NCI-H2107 treated with DMSO at 0.1 percent for 48 hours (cell line): ENCODE data around the gene PRSS12.

ENCODE experiments used
- DNase-seq: peaks from one replicate; lab custom pipeline; 2025; ENCODE audit not compliant: unreplicated experiment; lab: John Stamatoyannopoulos, UW

PRSS12 gene

DNA sequence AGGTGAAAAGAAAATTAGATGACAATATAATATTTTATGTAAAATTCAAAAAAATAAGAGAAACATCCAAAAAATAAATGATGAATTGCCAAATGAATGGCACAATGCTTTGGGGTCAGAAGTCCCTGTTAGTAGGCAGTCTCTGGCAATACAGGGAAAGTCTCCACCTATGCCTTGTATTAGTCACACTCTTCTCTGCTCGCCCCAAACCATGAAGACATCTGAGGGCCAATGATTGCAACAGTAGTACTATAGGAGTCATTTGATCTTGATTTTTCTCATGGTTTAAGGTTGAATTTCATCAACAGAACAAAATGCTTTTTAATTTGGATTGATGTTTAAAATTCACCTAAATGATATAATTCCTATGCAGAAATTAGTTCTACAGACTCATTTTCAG is 3.9 kb upstream of the PRSS12 start:
- no peak for DNase-seq

DNA sequence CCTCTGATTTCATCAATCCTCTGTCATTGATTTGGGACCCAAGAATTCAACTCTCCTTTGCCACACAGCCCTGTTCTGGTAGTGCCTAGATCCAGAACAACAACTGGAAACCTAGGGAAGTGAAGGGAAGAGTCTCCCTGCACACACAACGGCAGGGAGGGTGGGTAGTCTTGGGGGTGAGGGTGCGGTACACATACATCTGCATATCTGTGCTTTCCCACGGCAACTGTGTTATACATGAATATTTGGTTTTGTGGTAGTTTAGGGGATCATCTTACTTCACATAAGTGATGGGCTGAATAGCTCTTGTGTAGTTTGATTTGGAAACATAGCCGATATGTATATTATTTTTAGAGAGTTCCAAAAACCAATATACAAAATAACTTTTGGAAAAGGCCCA is 3.3 kb upstream of the PRSS12 start:
- DNase-seq: no peak

DNA sequence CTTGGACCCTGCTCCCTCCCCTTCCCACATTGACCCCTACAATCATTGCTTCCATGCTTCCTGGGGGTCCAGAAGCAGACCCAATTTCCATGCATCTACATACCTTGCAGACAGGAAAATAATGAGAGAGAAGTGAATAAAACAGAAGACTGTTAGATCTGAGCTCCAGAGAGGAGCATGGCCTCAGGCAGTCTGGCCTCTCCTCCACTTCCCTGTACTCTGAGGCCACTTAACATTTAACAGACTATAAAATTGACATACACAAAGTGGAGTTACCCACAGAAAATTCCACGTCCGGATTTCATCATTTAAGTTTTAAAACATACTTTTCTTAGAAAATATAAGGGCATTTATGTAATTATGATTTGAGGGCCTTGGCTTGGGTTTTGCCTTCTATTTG is 2.1 kb upstream of the PRSS12 start:
- no peak for DNase-seq

DNA sequence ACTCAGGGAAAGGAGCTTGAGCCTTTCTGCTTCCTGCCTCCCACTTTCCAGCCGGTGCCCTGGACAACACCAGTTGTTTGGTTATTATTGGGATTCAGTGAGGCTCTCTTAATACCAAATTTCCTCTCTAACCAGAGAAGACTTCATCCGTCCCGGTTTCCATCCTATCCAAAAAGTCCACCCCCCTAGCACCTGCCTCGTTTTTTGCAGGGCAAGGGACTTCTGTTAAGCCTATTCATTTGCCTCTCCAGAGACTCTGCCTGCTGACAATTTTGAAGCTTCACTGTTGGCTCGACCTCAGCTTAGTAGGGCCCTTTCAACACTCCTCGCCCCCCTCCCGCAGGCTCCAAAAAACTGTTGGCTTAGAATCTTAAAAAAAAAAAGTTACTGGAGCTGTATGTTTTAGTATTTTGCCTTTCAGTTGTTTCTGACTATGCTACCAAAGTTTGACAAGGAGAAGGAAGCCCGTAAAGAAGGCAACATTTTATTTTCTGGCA is 779 bp upstream of the PRSS12 start:
- no peak for DNase-seq

DNA sequence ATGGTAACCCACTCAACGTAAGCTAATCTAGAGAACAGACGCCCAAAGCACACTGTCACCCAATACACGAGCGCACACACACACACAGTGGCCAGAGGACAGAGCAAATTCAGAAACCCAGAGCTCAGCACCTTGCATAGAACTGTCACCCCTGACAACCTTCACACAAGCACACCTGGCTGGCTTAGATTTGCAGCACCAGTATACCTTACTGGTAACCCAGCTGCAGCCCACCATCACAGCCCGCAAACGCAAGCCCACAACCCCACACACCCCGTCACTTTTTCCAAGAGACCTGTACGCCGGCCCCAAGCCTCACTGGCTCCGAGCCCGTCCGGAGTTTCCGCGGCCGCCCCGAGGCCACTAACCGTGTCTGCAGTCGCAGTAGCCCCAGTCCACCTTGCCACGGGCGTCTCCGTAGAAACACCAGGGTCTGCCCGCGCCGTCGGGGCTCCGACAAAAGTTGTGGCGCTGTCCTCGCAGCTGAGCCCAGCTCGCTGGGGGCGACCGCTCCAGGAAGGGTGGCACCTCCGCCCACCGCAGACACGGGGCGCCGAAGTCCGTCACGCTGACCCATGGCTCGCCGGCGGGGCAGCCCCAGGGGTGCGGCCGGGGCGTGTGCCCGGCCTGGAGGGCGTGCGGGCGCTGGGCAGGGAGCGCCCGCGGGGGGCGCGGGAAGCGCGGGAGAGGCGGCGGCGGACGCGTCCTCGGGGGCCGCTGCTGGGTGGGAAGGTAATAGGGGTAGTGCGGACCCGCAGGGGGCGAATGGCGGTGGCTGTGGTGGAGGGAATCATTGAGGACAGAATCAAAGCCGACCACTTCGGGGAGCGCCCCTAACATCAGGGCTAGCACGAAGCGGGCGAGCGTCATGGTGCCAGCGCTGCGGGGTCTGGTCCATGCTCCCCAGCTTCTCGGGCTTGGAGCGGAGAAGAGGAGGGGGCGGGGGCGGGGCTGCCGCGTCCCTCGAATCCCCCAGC is 664 bp downstream of the PRSS12 start:
- no peak for DNase-seq

DNA sequence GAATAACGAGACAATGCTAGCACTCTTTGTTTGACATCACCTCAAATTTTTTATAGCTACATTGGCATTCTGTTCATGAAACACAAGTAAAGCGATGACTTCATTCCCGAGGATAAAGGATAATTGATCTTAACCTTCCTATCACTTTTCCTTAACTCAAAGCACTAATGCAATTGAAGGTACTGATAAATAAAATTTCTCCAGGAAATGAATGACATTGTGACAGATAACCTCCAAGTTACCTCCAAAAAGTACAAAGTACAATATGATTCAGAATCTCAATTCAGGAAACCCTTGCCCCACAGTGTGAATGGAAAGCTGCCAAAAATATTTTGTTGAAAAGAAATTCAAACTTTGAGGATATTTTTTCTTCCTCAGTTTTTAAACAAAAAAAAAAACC is 1.8 kb downstream of the PRSS12 start:
- no peak for DNase-seq

DNA sequence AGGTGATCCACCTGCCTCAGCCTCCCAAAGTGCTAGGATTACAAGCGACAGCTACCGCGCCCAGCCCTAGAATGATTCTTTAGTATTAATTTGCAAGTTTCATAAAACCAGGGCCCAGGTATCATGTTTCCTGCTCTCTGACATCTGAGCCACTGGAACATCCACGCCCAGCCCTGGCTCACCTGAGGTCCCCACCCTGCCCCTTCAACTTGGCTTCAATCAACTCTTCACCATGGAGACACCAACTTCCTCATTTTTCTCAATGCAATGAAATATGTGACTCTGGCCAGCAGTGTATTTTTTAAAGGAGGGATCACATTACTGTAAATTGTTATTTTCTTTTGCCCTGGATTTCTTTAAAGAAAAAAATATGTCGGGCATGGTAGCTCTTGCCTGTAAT is 3.9 kb downstream of the PRSS12 start:
- peak; percentile 10 for DNase-seq

DNA sequence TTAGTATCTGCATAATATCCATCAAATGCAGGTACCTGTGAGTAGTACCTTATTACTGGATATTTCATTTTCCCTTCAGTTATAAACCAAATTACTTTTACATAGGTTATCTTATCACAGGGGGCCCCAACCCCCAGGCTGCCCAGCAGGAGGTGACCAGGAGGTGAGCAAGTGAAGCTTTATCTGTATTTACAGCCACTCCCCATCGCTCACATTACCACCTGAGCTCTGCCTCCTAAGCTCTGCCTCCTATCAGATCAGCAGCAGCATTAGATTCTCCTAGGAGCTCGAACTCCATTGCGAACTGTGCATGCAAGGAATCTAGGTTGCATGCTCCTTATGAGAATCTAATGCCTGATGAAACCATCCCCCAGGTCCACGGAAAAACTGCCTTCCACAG is 6.3 kb downstream of the PRSS12 start:
- DNase-seq: no peak

DNA sequence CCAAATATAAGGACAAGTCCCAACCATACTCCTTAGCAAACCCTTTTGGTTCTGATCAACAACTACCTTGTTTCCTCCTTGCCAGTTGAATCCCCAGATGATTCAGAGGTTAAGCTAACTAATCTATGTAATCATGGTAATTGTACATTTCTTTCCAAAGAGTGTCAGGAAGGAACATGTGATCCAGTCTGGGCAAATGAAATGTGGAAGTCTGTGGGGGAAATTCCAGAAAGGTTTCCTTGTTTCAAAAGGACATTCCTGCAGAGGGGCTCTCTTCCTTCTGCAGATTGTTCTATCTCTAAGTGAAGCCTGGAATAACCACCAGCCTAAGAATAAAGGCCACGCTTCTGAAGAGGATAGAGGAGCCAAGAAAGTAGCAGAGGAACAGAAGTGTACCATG is 7.0 kb downstream of the PRSS12 start:
- no peak for DNase-seq

DNA sequence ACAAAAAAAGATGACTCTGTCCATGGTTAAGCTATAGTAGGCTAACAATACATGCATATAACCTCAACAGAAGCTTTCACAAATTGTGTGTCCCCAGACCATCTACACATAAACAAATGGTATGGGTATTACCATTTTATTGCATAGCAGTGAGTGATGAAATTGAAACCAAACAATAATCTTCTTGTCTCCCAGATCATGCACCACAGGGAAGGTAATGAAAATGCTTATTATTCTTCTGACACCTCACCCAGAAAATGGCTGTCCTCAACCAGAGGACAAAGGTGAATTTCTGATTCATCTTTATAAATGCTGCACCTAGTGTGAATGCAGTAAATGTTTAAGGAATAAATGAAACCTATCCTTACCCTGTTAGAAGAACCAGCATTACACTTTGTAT is 8.0 kb downstream of the PRSS12 start:
- no peak for DNase-seq

DNA sequence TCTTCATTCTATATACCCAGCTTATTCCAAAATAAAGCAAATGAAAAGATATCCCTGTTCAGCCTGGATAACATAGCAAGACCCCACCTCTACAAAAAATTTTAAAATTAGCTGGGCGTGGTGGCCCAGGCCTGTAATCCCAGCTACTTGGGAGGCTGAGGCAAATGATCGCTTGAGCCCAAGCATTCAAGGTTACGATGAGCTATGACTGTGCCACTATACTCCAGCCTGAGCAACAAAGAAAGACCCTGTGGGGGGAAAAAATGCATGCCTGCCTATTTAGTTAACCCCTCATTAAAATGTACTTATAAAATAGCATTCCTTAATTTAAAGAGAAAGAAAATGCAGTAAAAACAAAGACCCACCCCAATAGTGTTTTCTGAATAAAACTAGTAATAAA is 9.3 kb downstream of the PRSS12 start:
- DNase-seq: no peak

DNA sequence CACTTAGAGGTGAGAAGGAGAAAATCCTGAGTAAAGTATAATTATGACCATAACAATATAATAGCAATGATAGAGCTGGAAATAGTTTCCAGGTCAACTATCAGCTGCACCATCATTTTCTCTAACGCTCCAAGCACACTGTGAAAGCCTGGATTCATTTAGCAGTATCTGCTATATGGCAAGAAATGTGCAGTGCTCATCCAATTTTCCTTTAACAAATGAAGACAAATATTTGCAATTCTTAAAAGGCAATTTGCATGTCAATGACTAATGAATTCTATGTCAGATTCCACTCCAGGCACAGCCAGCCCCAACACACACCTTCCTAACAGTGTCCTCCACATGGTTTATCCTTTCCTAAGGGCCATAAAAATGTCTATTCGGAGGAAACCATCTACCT is 12.7 kb downstream of the PRSS12 start:
- no peak for DNase-seq

DNA sequence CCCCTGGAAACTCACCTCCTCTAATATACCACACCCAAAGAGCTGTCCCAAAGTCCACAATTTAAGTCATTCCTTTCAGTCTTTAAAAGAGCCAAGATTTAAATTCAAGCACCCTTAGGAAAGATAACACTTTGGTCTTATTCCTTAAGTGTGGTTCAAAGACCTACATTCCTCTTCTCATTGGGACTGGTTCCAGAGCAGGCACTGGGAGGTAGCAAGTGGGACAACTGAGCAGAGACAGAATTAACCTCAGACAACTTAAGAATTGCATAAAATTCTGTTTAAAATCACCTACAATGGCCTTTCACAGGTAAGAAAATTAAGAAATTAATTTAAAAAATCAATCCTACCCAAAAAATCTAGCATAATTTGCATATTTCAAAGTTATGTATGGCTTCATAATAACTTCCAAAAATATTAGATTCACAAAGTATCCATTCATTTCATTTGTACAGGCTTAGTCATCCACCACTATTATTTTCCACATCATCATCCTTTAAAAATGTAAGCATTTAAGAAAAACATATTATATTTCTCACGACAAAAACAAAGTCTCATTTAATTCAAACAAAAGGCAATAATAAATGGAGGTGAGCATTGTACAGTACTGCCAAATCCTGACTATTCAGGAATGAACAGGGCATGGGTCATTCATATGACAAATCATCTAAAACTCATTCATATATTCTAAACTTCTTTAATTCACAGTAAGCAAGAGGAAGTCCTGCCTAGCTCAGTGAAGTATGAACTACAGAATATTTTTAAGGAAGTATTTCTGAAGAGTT is 13.6 kb downstream of the PRSS12 start:
- no peak for DNase-seq

DNA sequence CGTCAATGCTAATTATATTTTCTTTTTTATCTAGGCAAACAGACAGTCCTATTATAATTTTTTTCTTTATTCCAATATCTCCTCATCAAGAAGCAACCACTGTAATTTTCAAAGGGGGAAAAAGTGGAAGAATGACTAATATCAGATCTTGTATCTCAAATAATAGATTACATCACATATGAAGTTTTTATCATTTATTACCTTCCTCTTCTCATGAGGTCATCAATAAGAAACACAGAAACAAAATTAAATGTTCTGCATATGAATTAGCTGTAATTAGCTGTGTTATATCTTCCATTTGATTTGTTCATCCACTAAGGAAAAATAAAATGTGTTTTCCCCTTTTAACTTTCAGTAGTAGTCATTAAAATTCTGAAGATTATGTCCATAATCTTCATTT is 14.3 kb downstream of the PRSS12 start:
- no peak for DNase-seq

DNA sequence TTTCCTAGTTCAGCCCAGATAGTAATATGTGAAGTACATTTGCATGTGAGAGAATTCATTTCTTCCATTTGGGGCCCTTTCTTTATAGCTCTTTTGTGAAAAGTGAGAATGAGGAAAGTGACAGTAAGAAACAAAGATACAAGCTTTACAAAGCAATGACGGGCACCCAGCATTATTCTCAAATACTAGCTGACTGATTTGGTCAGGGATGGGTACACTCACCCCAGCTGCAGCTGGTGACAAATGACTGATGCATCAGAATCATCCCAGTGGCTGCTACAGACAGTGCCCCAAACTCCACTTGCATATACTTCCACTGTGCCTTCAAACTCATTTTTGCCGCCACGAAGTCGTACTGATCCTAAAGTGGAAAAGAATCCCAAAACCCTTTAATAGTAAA is 14.8 kb downstream of the PRSS12 start:
- DNase-seq: no peak

DNA sequence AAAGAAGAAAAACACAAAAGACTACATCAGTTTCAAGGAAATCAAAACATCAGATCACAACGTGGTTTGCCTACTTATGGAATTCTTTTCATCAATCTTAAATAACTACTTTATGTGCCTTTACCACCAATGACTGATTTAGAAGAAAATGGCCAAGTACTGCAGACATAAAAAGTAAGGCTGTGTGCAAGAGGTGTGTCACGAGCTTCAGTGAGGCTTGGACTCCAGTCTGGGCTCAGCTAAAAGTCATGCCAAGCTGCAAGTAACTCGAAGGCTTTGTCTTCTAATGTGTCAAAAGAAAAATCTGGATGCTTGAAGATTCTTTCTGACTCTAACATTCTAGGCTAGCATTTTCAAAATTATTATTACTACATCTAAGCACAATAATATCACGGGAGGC is 17.0 kb downstream of the PRSS12 start:
- no peak for DNase-seq

DNA sequence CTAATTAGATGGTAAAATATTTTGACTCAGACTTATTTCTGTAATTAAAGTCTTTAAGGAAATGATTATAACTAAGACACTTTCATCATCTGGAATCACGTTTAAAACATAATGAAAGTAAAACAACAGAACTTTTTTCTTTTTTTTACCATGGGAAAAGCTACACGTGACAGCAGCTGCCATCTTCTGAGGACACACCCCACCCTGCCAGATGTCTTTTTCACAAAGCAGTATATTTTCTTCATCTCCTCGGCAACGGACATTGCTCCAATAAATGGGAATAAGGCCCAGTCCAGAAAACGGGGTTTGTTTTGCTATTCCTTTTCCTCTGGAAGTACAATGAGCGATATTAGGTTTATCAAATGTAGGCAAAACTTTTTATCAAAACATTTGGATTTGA is 17.5 kb downstream of the PRSS12 start:
- no peak for DNase-seq

DNA sequence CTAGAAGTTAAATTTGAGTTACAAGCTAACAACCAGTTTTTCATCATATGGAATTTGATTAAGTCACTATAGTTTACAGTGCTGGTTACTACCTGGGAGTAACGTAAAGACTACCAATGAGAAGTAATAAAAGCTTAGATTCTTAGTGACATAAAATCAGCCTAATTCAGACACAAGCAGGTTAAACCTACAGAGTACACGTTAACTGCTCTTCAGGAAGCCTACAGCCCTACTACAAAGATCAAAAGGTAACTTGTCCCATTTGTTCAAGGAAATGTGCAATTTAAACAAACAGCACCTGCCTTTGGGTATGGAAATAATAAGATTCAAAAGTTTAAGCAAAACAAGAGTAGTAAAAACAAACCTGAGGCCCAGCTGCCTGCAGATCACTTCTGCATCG is 21.5 kb downstream of the PRSS12 start:
- DNase-seq: no peak

DNA sequence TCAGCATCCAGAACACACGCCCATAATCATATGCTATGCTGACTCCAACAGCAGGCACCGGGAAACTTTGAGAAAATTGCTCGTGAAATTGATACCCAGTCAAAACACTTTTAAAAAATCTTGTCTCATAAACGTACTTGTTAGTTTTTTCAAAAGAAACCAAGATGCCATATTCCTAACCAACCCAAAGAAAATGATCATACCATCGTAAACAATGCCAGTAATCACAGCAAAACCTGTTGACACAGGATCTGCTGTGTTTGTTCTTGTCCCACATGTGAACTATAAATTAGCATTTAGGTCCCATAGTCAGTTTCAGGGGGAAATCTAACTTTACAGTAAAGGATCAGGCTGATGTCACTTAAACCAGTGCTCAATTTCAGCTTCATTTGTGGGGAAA is 23.0 kb downstream of the PRSS12 start:
- no peak for DNase-seq

DNA sequence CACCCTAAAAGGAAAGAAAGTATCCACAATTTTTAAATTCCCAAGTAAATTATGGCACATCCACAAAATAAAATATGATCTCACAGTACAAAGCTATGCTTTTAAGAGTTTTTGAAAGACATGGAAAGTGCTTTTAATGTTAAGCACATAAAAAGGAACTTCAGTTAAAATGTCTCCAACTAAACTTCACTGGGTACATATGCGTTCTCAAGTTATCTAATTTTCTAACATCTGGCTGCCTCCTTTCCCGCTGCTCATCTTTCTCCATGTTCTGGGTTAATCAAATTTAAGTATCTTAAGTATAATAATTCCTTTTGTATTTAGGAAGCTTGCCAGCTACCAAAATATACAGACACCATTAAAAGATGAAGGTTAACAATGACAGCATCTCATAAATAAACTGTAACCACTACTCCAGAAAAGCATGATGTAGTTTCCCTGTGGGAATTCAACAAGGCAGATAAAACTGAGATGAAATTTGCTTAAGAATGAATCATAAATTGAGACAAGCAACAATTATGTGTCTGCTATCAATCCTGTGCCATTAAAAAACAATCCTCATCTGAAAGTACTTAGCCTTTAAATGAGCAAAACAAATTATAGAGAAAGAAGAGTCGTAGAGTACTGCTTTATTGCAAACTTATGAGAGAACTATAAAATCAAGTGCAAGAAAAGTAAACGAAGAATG is 25.1 kb downstream of the PRSS12 start:
- no peak for DNase-seq

DNA sequence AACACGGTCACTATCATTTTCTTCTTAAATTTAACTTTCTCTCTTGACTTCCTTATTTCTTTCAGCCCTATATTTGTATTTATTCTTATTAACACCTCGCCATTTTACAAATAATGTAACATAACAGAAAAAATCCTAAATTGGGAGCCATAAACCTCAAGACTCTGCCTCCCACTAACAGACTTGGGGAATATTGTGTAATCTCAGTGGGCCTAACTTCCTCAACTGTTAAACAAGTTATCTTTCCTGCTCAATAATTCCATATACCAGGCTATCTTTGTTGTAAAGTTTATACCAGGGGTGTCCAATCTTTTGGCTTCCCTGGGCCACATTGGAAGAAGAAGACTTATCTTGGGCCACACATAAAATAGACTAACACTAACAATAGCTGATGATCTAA is 26.2 kb downstream of the PRSS12 start:
- no peak for DNase-seq

DNA sequence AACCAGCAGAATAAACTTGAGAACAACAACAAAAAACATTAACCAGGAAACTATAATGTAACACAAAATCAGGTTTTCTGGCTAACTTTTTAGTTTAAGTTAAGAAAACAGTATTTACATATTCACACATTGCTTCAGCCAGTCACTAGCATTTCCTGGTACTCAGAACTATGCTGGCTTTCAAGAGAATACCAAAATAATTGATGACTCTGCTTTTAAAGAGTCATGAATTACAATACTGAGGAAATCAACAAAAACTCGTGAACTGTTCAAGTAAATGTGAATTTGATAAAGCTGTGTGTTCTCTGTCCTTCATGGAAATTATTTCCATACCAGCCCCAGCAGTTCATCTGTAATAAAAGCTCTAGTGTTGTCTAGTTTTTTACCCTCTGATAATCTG is 27.4 kb downstream of the PRSS12 start:
- no peak for DNase-seq
